GM23338 (cell line): ENCODE measurements around the gene ZNF236. TPM values are rescaled to one million over a fixed set of nuclear protein-coding genes. Genes with fewer than 3 reads are reported as not detected.

ENCODE experiments used
- EZH2 ChIP-seq: fragments of 200-600 bp; sonication (generic); IDR thresholded peaks from one replicate; pipeline ENCODE4 v1.8.0; 2017; ENCODE audit warnings: antibody characterized with exemption, mild to moderate bottlenecking, low read depth; ENCODE audit not compliant: unreplicated experiment
- EZH2phosphoT487 ChIP-seq: fragments of 200-600 bp; sonication (generic); IDR thresholded peaks from one replicate; pipeline ENCODE4 v1.8.1; 2018; ENCODE audit warnings: antibody characterized with exemption; ENCODE audit not compliant: unreplicated experiment
- JUNB ChIP-seq: IDR thresholded peaks from one replicate; pipeline ENCODE4 v1.6.1; 2016; ENCODE audit warnings: antibody characterized with exemption; ENCODE audit not compliant: unreplicated experiment
- POLR2AphosphoS5 ChIP-seq: IDR thresholded peaks from 2 replicates; pipeline ENCODE4 v1.6.1; 2016; ENCODE audit warnings: antibody characterized with exemption, low read depth
- polyA plus RNA-seq: library from polyadenylated mRNA; unstranded; fragments of >200 nt; fragmentation: Nextera tagmentation; extraction: Ambion mirVana; gene quantifications from 2 replicates; pipeline ENCODE4 v1.2.1, GENCODE V29; 2016
- total RNA-seq: library from RNA; depleted of rRNA; stranded (reverse); fragments of >200 nt; shearing (Covaris generic); gene quantifications from 2 replicates; pipeline ENCODE4 v1.2.3, GENCODE V29; 2014
- TF ChIP-seq, protein P1 (sequence below): fragments of 250-450 bp; sonication (Bioruptor Pico); IDR thresholded peaks from 2 replicates; pipeline ENCODE4 v1.5.0; 2020; ENCODE audit warnings: mild to moderate bottlenecking, moderate library complexity
- TF ChIP-seq, protein P2 (sequence below): IDR thresholded peaks from one replicate; pipeline ENCODE4 v1.6.1; 2018; ENCODE audit warnings: antibody characterized with exemption; ENCODE audit not compliant: unreplicated experiment

Gene ZNF236
- total and polyA plus RNA-seq, 2 experiments from 2014 or later = 8.9 to 16.3 TPM

DNA sequence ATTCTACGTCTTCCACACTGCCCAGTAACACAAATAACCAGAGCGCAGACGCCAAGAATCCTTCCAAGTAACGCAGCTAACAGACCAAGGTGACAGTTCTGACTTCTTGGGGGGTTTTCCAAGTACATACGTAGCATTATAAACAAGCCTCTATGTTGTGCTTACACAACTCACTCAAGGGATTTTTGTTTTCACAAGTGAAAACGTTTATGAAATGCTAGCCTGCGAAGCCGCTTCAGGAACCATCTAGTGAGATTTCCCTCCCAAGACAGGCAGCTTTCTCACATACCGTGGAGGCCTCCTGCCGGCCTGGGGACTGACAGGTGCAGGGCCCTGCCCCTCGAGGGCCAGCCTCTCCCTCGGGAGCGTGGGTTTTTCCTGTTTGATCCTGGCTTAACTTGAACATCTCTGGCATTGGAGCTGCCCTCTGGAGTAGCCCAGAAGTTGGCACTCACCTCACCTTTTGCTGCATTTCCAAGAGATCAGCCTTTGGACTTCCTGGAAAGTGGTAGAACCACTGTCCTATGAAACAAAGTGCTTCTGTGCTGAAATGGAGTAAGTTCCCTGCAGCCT lies 159.1 kb downstream of the ZNF236 start (continued):
- TF ChIP-seq, protein P1, sequence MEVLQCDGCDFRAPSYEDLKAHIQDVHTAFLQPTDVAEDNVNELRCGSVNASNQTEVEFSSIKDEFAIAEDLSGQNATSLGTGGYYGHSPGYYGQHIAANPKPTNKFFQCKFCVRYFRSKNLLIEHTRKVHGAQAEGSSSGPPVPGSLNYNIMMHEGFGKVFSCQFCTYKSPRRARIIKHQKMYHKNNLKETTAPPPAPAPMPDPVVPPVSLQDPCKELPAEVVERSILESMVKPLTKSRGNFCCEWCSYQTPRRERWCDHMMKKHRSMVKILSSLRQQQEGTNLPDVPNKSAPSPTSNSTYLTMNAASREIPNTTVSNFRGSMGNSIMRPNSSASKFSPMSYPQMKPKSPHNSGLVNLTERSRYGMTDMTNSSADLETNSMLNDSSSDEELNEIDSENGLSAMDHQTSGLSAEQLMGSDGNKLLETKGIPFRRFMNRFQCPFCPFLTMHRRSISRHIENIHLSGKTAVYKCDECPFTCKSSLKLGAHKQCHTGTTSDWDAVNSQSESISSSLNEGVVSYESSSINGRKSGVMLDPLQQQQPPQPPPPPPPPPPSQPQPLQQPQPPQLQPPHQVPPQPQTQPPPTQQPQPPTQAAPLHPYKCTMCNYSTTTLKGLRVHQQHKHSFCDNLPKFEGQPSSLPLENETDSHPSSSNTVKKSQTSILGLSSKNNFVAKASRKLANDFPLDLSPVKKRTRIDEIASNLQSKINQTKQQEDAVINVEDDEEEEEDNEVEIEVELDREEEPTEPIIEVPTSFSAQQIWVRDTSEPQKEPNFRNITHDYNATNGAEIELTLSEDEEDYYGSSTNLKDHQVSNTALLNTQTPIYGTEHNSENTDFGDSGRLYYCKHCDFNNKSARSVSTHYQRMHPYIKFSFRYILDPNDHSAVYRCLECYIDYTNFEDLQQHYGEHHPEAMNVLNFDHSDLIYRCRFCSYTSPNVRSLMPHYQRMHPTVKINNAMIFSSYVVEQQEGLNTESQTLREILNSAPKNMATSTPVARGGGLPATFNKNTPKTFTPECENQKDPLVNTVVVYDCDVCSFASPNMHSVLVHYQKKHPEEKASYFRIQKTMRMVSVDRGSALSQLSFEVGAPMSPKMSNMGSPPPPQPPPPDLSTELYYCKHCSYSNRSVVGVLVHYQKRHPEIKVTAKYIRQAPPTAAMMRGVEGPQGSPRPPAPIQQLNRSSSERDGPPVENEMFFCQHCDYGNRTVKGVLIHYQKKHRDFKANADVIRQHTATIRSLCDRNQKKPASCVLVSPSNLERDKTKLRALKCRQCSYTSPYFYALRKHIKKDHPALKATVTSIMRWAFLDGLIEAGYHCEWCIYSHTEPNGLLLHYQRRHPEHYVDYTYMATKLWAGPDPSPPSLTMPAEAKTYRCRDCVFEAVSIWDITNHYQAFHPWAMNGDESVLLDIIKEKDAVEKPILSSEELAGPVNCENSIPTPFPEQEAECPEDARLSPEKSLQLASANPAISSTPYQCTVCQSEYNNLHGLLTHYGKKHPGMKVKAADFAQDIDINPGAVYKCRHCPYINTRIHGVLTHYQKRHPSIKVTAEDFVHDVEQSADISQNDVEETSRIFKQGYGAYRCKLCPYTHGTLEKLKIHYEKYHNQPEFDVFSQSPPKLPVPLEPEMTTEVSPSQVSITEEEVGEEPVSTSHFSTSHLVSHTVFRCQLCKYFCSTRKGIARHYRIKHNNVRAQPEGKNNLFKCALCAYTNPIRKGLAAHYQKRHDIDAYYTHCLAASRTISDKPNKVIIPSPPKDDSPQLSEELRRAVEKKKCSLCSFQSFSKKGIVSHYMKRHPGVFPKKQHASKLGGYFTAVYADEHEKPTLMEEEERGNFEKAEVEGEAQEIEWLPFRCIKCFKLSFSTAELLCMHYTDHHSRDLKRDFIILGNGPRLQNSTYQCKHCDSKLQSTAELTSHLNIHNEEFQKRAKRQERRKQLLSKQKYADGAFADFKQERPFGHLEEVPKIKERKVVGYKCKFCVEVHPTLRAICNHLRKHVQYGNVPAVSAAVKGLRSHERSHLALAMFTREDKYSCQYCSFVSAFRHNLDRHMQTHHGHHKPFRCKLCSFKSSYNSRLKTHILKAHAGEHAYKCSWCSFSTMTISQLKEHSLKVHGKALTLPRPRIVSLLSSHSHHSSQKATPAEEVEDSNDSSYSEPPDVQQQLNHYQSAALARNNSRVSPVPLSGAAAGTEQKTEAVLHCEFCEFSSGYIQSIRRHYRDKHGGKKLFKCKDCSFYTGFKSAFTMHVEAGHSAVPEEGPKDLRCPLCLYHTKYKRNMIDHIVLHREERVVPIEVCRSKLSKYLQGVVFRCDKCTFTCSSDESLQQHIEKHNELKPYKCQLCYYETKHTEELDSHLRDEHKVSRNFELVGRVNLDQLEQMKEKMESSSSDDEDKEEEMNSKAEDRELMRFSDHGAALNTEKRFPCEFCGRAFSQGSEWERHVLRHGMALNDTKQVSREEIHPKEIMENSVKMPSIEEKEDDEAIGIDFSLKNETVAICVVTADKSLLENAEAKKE = no peak
- TF ChIP-seq POLR2AphosphoS5 = no peak
- TF ChIP-seq EZH2 = no peak
- TF ChIP-seq EZH2phosphoT487 = no peak
- TF ChIP-seq, protein P2, sequence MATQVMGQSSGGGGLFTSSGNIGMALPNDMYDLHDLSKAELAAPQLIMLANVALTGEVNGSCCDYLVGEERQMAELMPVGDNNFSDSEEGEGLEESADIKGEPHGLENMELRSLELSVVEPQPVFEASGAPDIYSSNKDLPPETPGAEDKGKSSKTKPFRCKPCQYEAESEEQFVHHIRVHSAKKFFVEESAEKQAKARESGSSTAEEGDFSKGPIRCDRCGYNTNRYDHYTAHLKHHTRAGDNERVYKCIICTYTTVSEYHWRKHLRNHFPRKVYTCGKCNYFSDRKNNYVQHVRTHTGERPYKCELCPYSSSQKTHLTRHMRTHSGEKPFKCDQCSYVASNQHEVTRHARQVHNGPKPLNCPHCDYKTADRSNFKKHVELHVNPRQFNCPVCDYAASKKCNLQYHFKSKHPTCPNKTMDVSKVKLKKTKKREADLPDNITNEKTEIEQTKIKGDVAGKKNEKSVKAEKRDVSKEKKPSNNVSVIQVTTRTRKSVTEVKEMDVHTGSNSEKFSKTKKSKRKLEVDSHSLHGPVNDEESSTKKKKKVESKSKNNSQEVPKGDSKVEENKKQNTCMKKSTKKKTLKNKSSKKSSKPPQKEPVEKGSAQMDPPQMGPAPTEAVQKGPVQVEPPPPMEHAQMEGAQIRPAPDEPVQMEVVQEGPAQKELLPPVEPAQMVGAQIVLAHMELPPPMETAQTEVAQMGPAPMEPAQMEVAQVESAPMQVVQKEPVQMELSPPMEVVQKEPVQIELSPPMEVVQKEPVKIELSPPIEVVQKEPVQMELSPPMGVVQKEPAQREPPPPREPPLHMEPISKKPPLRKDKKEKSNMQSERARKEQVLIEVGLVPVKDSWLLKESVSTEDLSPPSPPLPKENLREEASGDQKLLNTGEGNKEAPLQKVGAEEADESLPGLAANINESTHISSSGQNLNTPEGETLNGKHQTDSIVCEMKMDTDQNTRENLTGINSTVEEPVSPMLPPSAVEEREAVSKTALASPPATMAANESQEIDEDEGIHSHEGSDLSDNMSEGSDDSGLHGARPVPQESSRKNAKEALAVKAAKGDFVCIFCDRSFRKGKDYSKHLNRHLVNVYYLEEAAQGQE = no peak
- no peak for TF ChIP-seq JUNB
